Measurements from ENCODE around the gene HEXD. TPM values are rescaled to one million over a fixed set of nuclear protein-coding genes. Genes with fewer than 3 reads are reported as not detected.

Gene HEXD
- total and polyA plus RNA-seq, 10 of the 15 experiments (the other 5 are each of a cell fraction or from before 2014, with no cell fraction given): 1.6 to 24.2 (median 7.0) TPM

- TF ChIP-seq ZNF687 (IDR thresholded peaks at IDR 0.05): peak; percentile 98
- TF ChIP-seq ATF7 (IDR thresholded peaks at IDR 0.05; ENCODE audit: low read depth): no peak
- no peak for TF ChIP-seq RAD21 (IDR thresholded peaks at IDR 0.05; ENCODE audit: insufficient read depth, low read depth, low read length)
- TF ChIP-seq MYC (IDR thresholded peaks at IDR 0.05; ENCODE audit: insufficient read depth, insufficient read length, insufficient replicate concordance, low read length, severe bottlenecking): no peak
- no peak for TF ChIP-seq ZNF622 (IDR thresholded peaks at IDR 0.05)
- no peak for TF ChIP-seq CBFB (IDR thresholded peaks at IDR 0.05; ENCODE audit: low read depth)
- TF ChIP-seq E4F1 (IDR thresholded peaks at IDR 0.05; ENCODE audit: borderline replicate concordance, partially characterized antibody): peak; percentile 72
- TF ChIP-seq RUNX3 (IDR thresholded peaks at IDR 0.05; ENCODE audit: low read length): no peak; the same call in 1 of the 2 replicates
- no peak for TF ChIP-seq NR2F1 (conservative IDR thresholded peaks at IDR 0.05)
- TF ChIP-seq USF2 (IDR thresholded peaks at IDR 0.05; ENCODE audit: borderline replicate concordance, low read depth, low read length): peak; percentile 89
- no peak for TF ChIP-seq SMAD1 (IDR thresholded peaks at IDR 0.05; ENCODE audit: low read depth, partially characterized antibody)
- no peak for TF ChIP-seq CUX1 (IDR thresholded peaks at IDR 0.05; ENCODE audit: insufficient replicate concordance, low read depth, low read length)
- no peak for TF ChIP-seq CTCF (IDR thresholded peaks at IDR 0.05 in 2 of 3, conservative IDR thresholded peaks at IDR 0.05 in 1 of 3; ENCODE audit: control insufficient read depth in 2 of 3, extremely low read depth in 1 of 3, insufficient read depth in 1 of 3, low read depth in 3 of 3, low read length in 3 of 3)
These were observed 39.7 kb downstream of the HEXD start (continued) for GRCh38 chr17:82457929-82458178.

All from GM12878 (cell line).